HG03159 (cell line): ENCODE data around the gene CCDC102A.
A peak's percentile ranks its signal among the peaks of the same experiment; 100 is the strongest.

ENCODE experiments used
- ATAC-seq: cut with Tn5 transposase; IDR thresholded peaks from one replicate; pipeline ENCODE4 v1.9.1; 2021; ENCODE audit warnings: mild to moderate bottlenecking, moderate library complexity; ENCODE audit not compliant: unreplicated experiment

CCDC102A gene

DNA sequence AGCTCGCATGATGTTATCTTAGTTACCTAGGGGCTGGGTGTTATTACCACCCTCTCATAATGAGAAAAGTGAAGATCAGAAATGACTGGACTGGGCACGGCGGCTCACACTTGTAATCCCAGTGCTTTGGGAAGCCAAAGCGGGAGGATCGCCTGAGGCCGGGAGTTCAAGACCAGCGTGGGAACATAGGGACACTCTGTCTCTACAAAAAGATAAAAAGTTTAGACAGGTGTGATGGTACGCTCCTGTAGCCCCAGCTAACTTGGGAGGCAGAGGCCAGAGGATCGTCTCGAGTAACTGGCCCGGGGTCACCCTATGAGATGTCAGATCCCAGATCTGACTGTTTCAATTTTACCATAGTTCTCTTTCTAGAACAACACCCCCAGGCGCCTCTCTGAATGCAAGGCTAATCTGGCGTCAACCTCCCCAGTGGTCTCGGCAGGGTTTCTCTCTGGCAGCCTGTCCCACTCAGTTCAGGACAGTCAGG, 1.9 kb upstream of the CCDC102A start:
- no peak for ATAC-seq

DNA sequence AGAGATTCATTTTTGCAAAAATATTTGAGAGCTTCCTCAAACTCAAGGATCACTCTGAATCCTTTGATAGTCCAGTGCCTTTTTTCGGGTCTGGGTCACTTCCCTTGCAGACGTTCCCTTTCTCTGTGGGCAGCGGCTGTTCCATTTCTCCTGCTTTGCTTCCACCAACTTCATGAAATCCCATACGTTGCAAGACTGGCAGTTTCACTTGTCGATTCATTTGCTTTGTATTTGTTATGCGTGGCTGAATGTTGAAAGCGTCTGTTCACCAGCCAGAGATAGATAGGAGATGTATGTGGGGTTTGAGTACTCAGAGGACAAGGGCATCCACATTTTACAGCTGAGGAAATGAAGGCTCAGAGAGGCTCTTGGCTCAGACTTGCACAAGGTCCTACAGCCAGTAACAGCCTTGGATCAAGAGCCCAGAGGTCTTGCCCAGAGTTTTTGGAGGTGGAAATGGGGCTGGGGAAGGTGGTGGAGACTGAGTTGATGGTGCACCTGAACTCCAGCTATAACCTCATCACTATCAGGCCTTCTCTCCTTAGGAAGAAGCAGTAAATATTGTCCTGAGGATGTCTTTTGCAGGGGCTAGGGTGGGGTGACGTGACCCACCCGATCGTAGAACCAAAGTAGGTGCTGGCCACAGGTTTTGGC, 1.3 kb upstream of the CCDC102A start:
- ATAC-seq: no peak

DNA sequence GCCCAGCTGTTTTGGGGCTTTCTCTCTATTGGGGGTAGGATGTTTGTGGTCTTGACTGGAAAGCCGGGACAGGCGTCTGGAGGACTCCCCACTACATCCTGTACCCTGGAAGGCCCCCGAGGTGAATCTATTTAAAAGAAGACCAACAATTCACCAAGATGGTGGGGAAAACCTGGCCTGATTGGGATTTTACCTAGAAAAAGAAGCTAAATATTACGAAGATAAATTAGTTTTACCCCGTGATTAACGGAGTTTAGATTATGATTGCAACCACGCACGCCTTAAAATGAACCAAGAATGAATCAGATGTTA, 779 bp upstream of the CCDC102A start:
- no peak for ATAC-seq

DNA sequence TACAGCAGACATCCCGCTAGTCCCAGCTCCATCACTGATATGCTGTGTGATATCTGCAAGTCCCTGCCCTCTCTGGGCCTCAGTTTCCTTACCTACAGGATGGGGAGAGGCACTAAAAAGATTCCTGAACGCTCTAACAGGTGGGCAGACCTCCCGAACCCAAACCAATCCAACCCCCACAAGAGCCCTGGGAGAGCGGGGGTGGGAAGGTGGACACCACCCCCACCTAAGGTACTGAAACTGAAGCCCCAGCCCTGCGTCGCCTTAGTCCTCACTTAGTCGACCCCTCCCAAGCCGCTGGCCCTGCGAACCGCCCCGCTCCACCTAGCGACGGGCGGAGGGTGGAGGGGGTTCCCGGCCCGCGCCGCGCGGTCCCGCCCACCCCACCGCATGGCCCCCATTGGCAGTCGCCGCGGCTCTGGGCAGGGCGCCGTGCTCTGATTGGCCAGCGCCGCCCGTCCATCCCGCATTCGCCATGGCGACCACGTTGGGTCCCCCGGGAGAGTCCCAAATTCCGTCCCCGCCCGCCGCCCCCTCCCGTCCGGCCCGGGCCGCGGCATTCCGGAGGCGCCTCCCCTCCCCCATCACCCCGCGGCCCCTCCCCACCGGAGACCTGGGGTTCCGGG, 578 bp downstream of the CCDC102A start:
- peak; percentile 50 for ATAC-seq

DNA sequence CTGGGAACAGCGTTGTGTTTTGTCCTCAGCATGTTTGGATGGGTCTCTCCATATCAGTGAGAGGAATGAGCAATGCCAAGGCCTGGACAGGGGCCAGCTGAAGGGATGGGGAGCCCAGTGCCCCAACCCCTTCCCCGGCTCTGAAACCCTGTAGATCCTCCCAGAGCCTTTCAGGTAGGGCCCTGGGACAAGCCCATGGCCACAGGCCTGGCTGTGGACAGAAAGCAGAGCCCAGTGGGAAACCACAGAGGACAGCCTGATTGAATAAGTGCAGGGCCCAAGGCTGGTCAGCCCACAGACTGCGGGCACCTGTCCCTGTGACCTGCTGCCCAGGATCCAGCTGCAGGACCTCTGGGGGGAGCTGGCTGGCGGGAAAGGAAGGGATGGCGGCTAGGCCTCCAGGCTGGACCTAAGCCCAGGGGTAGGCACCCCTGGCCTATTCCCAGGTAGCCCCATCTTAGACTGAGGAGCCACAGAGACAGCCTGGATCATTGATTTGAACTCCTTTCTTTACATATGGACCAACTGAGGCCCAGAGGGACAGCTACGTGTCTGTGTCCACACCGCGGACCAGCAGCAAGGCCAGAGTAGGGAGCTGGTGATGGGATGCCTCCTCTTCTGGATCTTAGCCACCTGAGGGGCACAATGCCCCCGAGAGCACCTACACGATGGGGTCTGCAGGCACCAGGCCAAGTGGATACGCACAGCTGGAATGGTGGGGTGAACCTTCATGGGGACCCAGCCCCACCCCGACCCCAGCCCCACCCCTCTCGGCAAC, 1.3 kb downstream of the CCDC102A start:
- ATAC-seq: no peak

DNA sequence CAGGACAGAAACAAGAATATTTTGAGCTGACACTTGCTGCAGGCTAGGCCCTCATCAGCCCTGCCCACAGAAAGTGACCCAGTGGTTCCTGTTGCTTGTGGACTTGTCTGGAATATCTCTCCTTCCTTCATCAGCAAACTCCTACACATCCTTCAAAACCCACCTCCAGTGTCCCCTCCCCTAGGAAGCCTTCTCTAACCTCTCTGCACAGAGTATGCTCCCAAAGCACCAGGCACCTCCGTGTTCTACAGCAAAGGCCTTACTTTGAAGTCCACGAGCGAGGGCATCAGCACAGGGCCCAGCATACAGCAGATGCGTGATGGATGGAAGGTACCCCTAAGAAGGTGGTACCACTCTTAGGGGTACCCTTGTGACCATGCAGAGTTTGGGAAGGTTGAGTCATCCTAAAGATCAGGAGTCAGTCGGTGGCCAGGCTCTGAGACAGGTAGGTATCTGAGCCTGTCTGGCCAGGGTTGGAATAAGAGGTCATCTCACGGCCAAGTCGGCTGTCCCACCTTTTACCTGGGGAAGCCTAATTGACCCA, 2.0 kb downstream of the CCDC102A start:
- ATAC-seq: no peak

DNA sequence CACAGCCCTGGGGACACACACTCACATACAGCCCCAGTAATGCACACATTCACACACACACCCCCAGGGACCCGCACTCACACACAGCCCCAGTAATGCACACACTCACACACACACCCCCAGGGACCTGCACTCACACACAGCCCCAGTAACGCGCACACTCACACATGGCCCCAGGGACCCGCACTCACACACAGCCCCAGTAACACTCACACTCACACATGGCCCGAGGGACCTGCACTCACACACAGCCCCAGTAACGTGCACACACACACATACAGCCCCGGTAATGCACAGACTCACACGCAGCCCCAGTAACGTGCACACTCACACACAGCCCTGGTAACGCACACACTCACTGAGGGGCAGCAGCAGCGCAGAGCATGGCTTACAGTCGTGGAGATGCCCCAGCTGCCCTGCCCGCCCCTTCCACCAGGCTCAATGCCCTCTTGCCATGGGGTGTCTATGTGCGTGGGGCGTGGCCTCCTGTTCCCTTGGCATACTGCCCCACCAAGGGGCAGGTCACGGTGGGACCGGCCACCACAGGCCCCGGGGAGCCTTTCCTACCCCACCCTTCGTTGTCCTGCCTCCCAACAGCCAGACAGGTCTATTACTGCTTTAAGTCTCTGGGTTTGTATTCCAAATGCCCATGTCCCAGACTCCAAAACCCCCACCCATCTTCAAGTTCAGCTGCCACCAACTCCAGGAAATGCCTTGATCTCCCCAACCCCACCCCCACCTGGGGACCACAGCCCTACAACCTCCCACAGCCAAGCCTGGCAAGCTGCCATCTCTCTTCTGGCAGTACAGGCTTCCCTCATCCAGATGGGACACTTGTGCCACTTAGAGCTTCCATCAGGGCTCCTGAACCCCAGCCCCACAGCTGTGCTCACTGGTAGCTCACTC, 2.7 kb downstream of the CCDC102A start:
- ATAC-seq: no peak

DNA sequence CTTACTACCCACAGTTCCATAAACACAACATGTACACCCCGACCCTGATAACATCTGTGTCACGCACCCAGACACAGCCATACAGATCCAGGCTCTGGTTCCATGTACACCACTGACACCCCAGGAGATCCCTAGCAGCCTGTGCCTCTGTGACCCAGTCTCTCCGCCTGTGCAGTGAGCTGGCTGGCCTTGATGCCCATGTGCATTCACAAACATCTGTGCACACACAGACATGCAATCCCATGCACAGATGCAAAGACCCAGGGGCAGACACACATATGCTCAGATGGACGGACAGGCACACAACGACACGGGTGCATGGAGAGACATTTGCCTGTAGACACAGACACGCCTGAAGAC, 4.1 kb downstream of the CCDC102A start:
- no peak for ATAC-seq

DNA sequence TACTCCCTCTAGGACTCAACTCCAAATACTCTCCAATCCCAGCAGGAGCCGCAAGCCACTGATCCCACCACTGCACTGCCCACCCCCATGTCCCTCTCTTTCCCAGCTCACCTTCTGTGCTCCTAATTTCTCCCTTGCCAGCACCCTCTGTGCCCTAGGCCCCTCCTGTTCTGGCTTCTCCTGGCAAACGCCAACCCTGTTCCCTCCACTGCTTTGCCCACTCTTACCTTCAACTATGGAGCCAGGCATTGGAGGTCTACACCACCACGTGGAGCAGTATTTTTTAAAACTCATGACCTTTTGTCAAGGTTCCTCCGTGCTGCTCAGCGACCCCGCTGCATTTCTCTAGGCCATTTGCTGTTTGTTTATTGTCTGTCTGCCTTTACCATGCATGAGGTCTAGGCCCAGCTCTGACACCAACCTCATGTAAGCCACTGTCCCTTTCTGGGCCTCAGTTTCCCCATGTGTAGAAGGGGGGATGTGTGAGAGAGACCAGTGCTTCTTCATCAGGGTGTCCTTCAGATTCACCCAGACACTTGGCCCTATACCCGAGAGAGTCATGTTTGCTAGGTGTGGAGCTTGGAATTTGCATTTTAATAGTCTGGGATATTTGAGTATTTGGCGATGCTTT, 4.6 kb downstream of the CCDC102A start:
- no peak for ATAC-seq

DNA sequence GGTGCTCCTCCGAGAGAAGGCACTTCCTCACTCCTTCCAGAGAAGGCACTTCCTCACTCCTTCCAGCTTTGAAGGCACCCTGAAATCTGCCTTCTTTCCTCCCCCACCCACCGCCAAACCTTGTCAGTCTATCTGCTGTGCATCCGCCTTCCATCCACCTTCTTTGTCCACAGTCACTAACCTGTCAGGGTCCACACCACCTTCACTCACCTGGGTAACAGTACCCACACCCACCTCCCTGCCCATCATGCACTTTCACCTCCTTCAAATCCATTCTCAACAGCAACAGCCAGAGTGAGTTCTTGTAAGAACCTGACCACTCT, 5.2 kb downstream of the CCDC102A start:
- ATAC-seq: no peak

DNA sequence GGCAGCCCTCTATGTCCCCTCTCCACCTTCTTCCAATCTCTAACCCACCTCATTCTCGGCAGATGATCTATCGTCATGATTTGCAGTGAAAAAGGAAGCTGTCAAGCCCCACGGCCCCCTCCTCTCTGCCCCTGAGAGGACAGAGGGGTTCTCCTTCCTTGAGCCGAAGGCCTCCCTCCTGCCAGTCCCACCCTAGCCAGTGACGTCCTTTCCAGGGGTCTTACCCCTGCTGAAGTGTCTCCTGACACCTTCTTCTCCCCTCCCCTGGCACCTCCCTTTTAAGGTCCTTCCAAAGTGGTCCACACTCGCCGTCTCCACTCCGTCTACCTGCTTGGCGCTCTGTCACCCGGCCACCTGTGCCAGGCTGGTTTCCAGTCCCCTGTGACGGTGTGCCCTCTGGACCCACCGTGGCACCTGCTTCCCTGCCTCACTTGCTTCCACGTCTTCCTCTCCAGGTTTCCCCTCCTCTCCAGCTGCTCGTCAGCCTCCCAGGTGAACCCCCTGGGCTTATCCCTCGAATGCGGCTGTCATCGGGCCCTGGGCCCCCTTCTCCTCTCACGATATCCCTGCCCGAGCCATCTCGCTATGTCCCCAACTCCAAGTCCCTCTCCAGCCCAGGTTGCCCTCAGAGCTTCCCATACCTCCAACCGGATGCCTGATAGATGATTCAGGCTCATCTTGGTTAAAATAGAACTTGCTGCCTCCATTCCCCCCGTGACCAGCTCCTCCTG, 5.7 kb downstream of the CCDC102A start:
- no peak for ATAC-seq

DNA sequence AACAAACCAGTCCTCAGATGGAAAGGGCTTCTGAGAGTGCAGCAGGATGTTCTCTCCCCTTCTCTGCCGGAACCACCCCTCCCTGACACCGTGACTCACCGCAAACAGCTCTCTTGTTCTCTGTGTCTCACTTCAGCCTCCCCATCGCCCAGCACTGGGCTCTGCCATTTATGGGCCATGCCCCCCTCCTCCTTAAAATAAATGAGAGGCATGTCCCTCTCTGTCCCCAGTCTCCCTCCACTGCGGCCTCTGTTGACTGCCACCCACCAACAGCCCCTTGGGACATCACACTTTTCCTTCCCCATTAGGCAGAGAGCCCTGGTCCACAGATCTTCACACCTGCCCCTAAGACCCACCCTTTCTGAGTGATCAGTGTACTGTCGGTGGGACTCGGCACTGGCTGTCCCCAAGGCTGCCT, 6.3 kb downstream of the CCDC102A start:
- peak; percentile 75 for ATAC-seq

DNA sequence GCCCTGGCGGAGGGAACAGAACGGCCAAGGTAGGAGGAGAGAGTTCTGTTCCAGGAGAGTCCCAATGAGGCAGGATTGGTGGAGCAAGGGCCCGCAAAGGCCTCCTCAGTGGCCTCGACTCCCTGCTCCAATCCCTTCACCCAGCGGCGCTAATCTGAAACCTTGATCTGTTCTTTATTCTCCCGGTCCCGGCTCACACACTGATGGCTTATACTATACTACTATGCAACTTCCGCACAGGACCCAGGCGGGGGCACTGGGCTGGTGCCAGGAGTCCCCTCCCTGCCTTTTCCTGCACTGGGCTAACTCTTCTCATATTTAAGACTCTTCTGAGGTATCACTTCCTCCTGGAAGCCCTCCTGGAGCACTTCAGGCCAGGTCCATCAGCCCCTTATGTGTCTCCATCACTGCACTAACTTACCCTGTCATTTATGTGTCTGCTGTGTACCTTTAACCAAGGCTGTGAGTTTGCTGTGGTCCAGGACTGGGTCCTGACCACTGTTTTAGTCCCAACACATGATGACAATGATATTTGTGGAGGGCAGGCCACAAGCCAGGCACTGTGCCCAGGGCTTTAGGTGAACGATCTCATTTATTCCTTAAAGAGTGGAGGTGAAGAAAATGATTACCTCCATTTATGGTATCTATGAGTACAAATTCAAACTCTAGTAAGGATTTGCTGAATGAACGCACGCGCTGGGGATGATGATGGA, 6.8 kb downstream of the CCDC102A start:
- peak; percentile 8 for ATAC-seq

DNA sequence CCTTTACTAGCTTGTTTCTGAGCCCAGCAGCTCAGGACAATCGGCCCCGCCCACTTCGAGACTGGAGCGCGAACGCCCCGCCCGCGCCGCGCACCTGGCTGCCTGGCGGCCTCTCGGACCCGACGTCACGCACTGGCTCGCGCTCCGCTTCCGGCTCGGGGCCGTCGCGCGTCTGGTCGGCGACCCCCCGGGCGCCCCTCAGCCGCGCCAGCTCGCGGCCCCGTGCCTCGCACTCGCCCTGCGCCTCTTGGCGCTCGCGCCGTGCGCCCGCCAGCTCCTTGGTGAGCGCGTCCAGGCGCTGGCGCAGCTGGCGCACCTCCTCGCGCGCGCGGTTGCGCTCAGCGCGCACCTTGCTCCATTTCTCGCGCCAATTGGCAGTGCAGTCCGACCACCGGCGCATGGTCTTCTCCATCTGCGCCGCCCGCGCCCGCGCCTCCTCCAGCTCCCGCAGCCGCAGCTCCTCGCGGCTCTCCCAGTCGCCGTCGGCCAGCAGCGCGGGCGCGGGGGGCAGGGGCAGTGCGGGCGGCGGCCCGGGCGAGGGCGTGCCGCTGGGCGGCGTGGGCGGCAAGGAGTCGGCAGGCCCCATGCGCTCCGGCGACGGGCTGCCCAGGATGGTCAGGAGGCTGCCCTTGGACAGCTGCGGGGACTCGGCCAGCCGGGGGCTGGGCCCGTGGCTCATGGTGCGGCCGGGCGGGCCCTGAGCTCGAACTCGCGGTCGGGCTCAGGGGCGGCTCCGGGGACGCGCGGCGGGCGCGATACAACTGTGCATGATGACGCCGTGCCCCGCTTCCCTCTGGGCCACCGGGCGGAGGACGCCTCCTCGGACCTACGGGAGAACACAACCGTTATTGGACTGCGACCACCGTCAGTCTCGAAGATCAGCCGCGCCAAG, 7.6 kb downstream of the CCDC102A start:
- no peak for ATAC-seq

DNA sequence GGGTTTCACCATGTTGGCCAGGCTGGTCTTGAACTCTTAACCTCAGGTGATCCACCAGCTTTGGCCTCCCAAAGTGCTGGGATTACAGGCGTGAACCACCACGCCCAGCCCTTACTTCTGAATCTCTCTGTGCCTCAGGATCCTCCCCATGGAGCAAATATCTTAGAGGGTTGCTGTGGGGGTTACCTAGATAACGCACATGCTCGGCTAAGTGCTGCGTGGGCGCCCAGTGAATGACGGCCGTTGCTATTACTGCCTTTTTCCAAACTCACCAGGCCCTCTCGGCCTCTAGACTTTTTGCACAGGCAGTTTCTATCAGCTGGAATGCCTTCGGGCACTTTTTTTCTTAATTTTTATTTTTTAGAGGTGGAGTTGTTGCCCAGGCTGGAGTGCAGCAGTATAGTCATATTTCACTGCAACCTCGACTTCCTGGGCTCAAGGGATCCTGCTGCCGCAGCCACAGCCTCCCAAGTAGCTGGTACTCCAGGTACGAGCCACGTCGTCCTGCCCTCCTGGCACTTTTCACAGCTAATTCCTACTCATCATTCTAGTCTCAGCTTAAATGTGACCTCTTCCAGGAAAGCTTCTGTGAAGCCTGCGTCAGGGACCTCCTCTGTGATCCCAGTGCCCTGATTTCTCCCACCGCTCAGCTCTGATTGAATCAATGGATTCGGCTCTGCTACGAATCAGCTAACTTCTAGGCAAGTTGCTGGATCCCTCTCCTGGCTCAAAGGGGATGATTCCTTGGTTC, 8.6 kb downstream of the CCDC102A start:
- ATAC-seq: no peak

DNA sequence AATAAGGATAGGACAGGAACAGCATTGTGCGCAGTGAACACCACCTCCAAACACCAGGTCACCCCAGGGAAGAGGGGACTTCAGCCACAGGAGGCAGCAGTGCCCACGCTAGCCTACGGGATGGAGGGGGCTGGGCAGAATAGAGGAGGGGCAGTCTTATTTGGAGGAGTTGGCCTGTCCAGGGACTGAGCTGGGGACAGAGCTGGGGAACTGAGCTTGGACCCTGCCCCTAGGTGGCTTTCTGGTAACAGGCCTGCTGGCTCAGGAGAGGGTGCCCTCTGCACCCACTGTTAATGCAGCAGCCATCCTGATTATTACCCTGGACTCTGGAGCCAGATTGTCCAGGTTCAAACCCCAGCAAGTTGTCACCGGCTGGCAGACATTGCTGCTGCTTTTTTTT, 9.3 kb downstream of the CCDC102A start:
- ATAC-seq: no peak

DNA sequence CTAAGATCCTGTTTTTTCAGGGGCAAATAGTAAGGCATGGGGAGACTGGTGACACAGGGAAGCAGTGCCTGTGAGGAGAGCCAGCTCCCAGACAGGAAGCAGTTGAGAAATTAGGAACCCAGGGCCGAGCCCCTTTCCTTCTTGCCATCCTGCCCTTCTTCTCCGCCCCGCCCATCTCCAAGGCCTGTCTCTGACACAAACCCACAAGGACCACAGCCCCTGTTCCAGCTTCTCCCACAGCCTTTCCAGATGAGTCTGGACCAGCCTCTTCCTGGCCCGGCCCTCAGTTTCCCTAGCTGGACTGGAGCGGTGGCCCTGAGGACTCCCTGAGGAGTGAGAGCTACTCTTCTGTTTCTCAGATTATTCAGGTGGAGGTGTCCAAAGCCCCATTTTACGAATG, 9.9 kb downstream of the CCDC102A start:
- no peak for ATAC-seq

DNA sequence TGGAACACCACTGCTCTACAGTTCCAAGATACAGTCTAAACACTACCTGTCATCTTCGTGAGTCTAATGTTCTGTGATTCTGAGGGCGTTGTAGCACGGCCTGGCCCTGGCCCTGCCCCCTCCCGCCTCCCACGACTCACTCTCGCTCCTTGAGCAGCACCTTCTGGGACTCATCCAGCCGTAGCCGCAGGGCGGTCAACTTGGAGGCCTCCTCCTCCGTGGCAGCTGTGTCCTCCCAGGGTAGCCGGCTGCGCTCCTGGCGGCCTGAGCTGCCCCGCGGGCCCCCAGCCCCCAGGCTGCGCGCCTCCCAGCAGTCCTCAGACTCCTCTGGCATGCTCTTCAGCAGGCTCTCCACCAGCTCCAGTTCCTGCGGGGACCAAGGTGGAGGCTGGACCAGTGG, 10.6 kb downstream of the CCDC102A start:
- no peak for ATAC-seq
